NCI-H2227 treated with DMSO at 0.1 percent for 48 hours (cell line): ENCODE measurements around the gene JCHAIN.
A peak's percentile ranks its signal among the peaks of the same experiment; 100 is the strongest.
"Not testable (repeated sequence)": the region's sequence is repeated elsewhere in the genome, so short reads cannot be mapped to it uniquely, and the experiment has no call there.

Source experiments
- DNase-seq: peaks from one replicate; lab custom pipeline; 2025; lab: John Stamatoyannopoulos, UW

Gene JCHAIN

DNA sequence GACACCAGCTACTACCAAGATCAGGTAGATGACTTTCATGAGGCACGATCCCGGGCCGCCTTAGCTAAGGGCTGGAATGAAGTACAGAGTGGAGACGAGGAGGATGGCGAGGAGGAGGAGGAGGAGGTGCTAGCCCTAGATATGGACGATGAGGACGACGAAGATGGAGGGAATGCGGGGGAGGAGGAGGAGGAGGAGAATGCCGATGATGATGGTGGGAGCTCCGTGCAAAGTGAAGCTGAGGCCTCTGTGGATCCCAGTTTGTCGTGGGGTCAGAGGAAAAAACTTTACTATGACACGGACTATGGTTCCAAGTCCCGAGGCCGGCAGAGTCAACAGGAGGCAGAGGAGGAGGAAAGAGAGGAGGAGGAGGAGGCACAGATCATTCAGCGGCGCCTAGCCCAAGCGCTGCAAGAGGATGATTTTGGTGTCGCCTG lies 22.5 kb upstream of the JCHAIN start:
- DNase-seq = no peak

DNA sequence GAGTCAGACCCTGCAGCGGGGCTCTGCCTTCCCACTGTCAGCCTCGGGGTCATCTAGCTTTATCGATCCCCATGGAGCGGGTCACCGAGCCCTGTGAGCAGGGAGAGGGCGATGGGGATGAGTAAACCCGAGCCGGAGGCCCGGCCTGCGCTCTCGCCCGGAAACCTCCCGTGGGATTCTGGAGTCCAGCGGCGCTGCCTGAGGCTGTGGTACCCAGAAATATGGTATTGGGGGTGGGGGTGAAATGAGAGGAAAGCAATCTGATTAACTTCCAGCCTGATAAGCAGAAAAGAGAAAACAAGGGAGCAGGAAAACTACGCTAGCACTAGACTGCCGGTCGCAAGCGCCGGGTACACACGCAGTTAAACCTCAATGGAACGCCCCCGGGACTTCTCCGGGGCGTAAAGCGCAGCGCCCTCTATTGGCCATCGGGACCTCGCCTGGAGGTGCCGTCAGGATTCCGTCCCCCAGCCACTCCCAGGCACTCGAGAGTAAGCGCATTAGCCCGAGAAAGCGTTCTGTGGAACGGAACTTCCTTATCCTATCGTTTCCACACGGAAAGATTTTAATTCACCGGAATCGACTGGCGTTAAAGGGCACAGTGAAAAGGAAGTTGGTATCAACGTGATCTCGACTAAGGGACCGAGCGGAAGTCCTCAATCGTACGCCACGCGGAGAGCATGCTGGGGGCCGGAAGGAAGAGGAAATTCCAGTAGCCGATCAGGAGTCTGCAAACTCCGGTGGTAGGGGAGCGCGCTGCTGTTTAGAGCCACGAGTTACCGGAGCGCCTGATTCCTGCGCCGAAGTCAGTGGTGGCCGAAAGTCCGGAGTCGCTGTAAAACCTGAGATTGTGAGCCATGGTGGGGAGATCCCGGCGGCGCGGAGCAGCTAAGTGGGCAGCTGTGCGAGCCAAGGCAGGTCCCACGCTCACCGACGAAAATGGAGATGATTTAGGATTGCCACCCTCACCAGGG lies 21.8 kb upstream of the JCHAIN start, which contains the start of gene UTP3:
Gene UTP3 (plus strand): TSS at position 712 of the 974 bp plus-strand sequence. CDS start 146 bp downstream, at position 858.
- DNase-seq = peak; percentile 95

DNA sequence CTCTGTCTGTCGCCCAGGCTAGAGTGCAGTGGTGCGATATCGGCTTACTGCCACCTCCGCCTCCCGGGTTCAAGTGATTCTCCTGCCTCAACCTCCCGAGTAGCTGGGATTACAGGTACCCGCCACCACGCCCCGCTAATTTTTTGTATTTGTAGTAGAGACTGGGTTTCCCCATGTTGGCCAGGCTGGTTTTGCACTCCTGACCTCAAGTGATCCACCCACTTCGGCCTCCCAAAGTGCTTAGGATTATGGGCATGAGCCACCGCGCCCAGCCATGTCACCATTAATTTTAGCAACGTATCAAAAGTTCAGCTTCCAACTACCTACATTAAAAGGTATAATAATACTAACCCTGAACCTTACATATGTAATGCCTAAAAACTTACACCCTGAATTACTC lies 21.1 kb upstream of the JCHAIN start:
- DNase-seq = no peak

DNA sequence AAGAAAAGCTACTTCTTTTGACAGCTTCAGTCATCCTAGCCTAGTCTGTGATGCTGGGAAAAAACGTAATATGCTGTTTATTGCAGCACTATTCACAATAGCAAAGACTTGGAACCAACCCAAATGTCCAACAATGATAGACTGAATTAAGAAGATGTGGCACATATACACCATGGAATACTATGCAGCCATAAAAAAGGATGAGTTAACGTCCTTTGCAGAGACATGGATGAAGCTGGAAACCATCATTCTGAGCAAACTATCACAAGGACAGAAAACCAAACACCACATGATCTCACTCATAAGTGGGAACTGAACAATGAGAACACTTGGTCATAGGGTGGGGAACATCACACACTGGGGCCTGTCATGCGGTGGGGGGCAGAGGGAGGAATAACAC lies 15.8 kb upstream of the JCHAIN start:
- not testable (repeated sequence) for DNase-seq

DNA sequence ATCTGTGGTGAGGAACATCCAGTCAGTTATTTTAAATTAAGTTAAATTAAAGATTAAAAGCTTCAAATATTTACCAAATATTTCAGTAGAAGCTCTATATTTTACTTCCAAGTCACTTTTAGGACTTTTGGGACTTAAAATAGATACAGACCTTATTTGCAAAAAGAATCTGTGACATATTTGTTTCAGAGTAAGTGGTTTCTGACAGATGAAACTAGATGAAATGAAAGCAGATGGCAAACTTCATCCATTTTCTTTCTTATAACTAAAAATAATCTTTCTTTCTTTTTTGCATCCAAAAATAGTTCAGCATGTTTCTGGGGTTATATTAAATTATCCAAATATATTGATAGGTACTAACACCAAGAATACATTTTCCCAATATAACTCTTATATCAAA lies 15.4 kb upstream of the JCHAIN start:
- no peak for DNase-seq

DNA sequence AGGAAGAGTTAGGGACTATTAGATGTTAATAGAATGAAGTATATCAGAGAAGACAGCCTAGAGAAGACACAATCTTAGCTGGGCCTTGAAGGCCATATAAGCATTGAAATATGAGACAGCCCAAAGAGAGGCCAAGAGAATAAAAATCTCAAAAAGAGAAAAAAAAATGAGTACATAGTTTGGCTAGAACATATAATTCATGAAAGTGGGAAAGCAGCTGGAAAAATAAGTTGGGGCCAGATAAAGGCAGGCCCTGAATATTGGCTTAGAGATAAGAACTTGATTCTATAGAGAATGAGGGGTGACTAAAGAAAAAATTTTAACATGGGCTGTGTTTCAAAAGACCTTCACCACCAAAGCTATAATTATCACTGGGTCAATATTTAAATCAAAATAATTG lies 14.6 kb upstream of the JCHAIN start:
- no peak for DNase-seq

DNA sequence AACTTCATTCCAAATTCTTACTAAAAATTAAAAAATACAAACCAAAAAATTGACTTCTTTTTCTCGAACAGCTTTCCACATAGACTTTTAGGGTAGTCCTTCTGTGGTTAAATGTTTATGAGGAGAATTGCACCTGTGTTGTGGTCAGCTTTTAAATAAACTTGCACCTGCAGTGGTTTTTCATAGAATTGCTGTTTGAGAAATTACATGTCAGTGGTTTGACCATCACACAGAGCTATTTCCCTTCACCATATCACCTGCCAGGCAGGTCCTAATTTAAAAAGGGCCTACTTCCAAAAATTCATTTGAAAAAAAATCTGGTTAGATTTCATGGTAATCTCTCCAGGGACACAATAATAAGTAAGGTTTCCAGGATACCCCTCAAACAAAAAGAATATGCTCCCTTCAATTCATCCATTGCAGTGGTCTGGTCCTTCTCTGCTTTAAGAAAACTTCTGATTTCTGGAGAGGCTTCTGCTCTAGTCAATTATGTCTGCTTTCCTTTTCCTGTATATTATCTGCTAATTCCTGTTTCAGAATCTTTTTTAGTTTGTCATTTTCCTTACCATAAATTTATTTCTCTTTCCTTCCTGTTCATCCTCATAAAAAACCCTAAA lies 12.2 kb upstream of the JCHAIN start:
- no peak for DNase-seq

DNA sequence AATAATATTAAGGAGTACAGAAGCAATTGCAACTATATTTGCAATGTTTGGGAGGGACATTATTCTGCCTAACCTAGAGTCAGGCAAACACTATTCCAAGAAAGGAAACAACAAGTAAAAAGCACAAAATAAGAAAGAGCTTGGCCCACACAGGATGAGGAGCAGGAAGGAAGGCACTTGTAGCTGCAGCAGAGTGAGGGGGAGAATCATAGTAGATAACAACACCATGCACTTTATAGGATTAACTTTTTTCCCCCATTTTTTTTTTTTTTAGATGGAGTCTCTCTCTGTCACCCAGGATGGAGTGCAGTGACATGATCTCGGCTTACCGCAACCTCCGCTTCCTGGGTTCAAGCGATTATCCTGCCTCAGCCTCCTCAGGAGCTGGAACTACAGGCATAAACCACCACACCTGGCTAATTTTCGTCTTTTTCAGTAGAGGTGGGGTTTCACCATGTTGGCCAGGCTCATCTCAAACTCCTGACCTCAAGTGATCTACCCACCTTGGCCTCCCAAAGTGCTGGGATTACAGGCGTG lies 10.3 kb upstream of the JCHAIN start:
- DNase-seq = no peak

DNA sequence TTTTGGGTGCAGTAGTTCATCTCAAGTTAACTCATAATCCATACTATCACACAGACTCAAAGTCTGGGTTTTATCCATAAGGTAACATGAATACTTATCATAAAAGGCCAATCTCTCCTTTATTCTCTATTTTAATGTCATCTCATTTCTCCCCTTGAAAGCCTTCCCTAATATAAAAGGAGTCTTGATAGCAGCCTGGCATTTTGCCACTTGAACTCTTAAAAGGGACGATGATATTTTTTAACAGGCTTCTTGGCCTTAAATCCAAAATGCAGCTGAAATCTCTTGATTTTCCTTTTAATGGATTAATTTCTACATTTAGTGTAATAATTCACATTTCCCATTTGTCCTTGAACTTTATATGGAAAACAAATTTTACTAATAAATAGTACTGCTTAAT lies 8.4 kb upstream of the JCHAIN start:
- DNase-seq = no peak

DNA sequence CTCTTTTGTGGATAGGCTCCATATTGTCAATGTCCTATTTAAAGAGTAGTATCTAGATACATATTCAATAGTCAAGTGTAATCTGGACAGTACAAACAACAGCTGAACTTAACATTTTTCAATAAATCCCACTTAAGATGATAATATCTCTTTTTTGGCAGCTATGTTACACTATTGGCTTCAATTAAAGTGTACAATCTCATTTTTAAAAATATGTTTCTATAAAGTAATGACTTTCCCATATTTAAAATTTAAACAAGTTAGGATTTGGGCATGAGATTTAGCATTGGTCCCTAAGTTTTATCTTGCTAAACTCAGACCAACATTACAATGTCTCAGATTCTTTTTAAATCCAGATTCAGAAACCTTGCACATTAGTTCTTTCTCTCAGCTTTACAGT lies 7.9 kb upstream of the JCHAIN start:
- no peak for DNase-seq

DNA sequence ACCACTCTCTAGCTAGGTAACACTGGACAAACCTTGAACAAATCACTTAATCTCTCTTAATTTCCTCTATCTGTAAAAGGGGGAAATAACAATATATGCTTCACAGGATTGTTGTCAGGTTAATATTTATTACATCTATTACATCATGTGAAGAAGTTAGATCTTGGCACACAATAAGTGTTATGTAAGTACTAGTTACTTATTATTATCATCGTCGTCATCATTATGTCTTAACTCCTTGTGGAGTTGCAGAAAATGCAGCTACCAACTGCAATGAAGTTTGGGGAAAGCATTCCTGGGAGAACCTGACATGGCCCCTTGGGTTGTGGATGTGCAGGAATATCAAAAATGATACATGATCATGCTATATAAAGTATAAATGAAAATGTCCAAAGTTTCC lies 4.8 kb upstream of the JCHAIN start:
- no peak for DNase-seq

DNA sequence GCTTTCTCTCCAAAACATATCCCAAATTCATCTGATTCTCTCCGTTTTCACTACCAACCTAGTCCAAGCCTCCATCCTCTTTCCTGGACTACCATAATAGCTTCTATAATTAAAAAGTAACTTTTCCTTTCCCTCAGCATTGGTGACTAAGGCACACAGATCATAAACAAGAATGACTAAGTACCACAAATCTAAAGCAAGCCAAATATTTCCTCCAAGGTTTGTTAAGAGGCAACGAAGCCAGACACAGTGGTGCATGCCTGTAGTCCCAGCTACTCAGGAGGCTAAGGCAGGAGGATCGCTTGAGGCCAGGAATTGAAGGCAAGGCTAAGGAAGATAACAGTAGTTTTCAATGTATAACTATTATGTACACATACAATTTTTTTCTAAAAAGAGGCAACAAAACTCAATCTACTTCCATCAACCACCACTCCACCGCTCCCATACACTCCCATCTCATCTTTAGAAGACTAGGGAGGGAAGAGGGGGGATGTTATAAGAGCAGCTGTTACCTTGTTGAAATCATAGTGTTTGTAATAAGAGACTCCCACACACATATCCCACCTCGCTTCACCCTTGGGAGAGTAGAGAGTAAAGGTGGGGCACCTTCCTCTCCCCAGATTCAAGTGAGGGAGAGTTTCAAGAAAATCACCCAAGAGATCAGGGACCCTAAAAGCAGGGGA lies 4.2 kb upstream of the JCHAIN start:
- DNase-seq = no peak

DNA sequence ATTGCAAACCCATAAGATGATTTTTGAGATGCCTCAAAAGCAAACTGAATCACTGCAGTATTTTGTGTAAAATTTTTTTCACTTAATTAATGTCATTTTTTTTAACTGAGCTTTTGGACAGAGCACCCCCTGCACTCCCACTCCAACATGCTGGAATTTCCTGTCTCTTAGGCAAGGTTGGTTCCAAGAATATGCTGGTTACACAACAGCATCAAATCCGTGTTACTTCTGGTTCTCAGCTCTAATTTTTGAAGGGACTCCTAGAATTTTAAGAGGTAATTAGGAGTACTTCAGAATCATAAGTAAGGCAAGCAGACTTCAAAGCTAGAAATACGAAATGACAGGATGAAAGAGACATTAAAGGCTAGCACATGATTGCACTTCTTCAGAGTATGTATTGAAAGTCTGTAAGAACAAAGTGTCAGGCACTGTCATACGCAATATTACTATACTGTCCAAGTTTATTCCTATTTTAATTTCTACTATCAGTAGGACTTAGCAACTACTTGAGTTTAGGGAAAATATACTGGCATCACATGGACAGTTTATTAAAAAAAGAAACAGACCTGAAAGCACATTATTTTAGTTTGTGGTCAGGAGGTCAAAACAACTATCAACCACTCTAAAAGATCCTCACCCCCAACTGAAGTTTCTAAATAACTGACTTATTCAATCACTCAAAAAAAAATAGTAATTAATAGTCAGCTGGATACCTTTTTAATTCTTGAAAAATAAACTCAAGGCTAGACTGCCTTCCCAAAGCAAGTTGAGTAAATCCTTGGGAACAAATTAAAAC lies 1.6 kb upstream of the JCHAIN start:
- no peak for DNase-seq

DNA sequence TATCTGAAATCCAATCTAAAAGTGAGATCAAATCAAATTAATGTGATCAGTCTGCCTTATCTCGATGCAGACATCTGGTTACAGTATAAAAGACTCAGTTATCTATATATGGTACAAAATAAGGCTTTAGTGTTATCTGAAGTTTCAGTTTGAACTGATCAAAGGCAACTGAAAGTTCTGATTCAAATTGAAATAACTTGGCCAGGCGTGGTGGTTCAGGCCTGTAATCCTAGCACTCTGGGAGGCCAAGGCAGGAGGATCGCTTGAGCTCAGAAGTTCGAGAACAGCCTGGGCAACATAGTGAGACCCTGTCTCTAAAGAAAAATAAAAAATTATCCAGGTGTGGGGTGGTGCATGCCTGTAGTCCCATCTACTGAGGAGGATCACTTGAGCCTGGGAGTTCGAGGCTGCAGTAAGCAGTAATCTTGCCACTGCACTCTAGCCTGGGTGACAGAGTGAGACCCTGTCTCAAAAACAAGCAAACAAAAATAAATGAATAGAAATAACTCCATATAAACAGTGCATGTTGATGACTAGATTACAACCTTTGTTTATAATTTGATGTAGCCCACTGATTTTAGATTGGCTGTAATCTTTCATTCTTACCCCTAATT lies 4.9 kb downstream of the JCHAIN start:
- DNase-seq = not testable (repeated sequence)

DNA sequence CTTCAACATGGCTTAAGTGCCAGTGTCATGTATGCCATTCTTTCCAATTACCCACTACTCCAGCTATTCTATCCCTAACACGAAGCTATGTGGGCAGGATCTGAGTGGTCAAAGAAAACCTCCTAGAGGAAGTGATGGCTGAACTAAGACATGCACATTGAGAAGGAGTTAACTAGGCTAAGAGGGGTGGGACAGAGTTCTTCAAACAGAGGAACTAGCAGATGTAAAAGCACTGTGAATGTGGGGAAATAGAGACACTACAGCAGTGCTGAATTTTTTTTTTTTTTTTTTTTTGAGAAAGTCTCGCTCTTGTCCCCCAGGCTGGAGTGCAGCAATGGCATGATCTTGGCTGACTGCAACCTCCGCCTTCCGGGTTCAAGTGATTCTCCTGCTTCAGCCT lies 6.2 kb downstream of the JCHAIN start:
- DNase-seq = no peak

DNA sequence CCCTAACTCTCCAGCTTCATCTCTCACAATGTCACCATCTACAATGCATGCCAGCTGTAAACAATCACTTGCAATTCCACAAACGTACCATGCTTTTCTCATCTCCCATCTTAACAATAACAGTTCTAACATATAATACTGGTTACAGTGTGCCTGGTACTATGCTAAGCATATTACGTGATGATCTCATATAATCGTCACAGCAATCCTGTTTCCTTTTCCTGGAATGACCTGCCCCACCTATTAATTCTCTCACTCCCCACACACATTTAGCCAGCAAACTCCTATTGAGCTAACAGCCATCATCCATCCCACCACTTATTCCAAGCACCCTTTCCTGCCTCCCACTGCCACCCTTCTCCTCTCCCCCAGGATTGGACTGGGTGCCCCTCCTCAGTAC lies 7.9 kb downstream of the JCHAIN start:
- DNase-seq = no peak

DNA sequence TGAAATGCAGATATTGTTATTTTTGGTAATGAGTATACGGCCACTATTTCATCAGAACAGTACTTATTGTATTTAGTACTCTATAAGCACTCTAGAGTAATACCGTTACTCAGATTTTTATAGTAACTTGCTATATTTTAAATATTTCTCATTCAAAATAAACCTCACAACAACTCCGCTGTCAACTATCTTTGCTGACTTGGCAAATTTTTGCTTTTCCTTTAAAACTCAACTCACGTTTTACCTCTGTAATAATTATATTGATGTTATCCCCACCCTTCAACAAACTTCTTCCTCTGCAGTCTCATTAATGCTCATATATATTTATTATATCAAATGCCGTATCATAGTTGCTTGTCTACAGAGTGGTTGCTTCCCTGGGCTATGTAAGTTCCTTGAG lies 9.0 kb downstream of the JCHAIN start:
- no peak for DNase-seq

DNA sequence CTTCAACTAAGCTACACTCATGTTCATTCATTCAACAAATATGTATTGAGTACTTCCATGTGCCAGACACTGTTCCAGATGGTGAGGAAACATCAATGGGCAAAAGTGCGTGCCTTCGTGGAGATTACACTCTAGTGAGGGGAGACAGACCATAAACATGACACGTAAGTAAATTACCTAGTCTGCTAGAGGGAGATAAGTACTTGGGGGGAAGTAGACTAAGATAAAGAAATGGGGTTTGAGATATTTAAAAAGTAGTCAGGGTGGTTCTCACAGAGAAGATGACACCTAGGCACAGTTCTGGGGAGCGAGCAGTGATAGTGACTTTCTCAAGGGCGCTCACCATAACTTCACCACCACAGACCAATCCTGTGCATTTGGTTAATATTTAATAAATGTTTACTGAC lies 11.7 kb downstream of the JCHAIN start:
- DNase-seq = no peak

DNA sequence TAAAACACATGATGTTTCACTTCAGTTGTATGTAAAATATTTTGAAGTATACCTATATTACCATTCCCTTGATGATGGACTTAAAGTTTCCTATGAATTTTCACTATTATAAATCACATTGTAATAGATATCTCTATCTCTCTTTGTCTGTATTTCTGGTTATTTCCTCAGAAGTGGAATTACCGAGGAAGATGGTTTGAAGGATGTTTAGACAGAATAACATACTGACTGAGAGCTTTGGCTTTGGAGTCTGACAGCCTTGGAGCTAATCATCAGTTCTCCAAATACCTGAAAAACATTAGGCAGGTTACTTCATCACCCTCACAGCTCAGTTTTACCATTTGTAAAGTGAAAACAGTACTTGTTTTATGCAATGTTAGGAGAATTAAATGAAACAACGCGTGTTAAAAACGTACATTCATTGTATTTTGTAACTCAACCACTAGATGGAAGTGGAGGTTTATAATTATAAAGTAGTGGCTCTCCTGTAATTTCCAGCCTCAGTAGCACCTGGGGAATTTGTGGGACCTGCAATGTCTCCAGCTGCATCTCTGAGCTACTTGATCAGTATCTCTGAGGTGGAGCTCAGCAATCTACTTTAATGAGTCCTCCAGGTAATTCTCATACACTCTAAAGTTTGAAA lies 14.3 kb downstream of the JCHAIN start:
- peak; percentile 26 for DNase-seq

DNA sequence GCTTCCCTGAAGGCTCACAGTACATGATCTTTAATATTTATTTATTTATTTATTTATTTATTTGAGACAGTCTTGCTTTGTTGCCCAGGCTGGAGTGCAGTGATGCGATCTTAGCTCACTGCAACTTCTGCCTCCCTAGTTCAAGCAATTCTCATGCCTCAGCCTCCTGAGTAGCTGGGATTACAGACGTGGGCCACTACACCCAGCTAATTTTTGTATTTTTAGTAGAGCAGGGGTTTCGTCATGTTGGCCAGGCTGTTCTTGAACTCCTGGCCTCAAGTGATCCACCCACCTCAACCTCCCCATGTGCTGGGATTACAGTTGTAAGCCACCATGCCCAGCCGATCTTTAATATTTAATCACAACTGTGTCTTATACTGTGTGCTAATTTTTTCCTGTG lies 15.6 kb downstream of the JCHAIN start:
- not testable (repeated sequence) for DNase-seq

DNA sequence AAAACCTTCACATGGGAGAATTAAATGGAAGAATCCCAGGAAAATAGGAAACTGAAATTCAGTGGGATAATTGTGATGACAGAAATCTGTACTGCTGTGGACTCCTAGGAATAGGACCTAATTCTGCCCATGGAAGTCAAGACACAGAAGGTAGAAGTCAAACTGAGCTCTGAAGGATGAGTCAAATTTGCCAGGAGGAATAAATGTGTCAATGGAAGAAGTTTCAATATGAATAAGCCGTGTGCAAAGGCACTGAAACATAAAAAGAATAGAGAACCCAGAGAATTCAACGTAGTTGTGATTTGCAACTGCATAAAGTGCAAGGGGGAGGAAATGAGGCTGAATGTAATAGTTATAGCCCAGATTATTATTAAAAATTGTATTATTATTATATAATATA lies 26.1 kb downstream of the JCHAIN start:
- DNase-seq = no peak
